Erythroblast (primary cell): Measurements from ENCODE around the gene PIK3CA.

Source experiments
- GATA1 ChIP-seq: IDR thresholded peaks from 2 replicates; pipeline ENCODE4 v1.6.1; 2011; ENCODE audit warnings: low read depth, mild to moderate bottlenecking, control low read depth, low read length, moderate library complexity
- POLR2A ChIP-seq: IDR thresholded peaks from 2 replicates; pipeline ENCODE4 v1.6.1; 2011; ENCODE audit warnings: mild to moderate bottlenecking, low read length

GRCh38 chr3:179263134-179263533 lies 115.0 kb downstream of the PIK3CA start:
- TF ChIP-seq POLR2A, result no peak
- TF ChIP-seq GATA1, result no peak
